OCI-LY7 (cell line): ENCODE data around the gene KRT73. TPM values are rescaled to one million over a fixed set of nuclear protein-coding genes. Genes with fewer than 3 reads are reported as not detected.

Experiments used
- BruUV-seq: library from RNA; stranded (reverse); fragments of 400-500 nt; replicated peaks from 2 replicates; lab custom pipeline; 2021; lab: Mats Ljungman, UMichigan
- CTCF ChIA-PET: fragments of 300-600 bp; sonication (Branson Sonifier 250); formaldehyde crosslinking; loops from one replicate; lab custom pipeline; 2022; ENCODE audit warnings: antibody characterized with exemption; ENCODE audit not compliant: unreplicated experiment; lab: Charles Lee
- POLR2A ChIA-PET: fragments of 300-600 bp; sonication (Branson Sonifier 250); formaldehyde crosslinking; loops from one replicate; lab custom pipeline; 2022; ENCODE audit warnings: antibody characterized with exemption; lab: Charles Lee
- DNase-seq: peaks from one replicate; pipeline ENCODE4 v3.0.0-alpha.2; 2015; ENCODE audit warnings: low spot score
- H2AFZ ChIP-seq: fragments of 200-600 bp; sonication (generic), shearing (Covaris generic); 2 replicates; pipeline ENCODE4 v1.6.1; 2014; ENCODE audit warnings: mild to moderate bottlenecking, antibody characterized with exemption, low read length, moderate library complexity
- H3K27ac ChIP-seq: fragments of 200-600 bp; sonication (generic); 2 replicates; pipeline ENCODE4 v1.5.1; 2014; ENCODE audit warnings: mixed run types, low read depth, mild to moderate bottlenecking, moderate library complexity, low read length, inconsistent platforms; ENCODE audit not compliant: poor library complexity, severe bottlenecking
- H3K36me3 ChIP-seq: fragments of 200-600 bp; sonication (generic); 2 replicates; pipeline ENCODE4 v1.6.1; 2014; ENCODE audit warnings: mild to moderate bottlenecking, antibody characterized with exemption, low read length, moderate library complexity, mixed read lengths; ENCODE audit not compliant: insufficient read depth
- H3K4me1 ChIP-seq: fragments of 200-600 bp; sonication (generic); 2 replicates; pipeline ENCODE4 v1.5.1; 2014; ENCODE audit warnings: mild to moderate bottlenecking, low read length; ENCODE audit not compliant: insufficient read depth, poor library complexity, severe bottlenecking
- H3K4me2 ChIP-seq: fragments of 200-600 bp; sonication (generic); 2 replicates; pipeline ENCODE4 v1.6.1; 2014; ENCODE audit warnings: mild to moderate bottlenecking, low read length
- H3K4me3 ChIP-seq: fragments of 200-600 bp; sonication (generic); 2 replicates; pipeline ENCODE4 v1.5.1; 2014; ENCODE audit warnings: mild to moderate bottlenecking, low read depth, low read length; ENCODE audit not compliant: poor library complexity, severe bottlenecking
- H3K79me2 ChIP-seq: fragments of 200-600 bp; sonication (generic); 2 replicates; pipeline ENCODE4 v1.6.1; 2016; ENCODE audit warnings: low read depth, mild to moderate bottlenecking, low read length, moderate library complexity, mixed read lengths; ENCODE audit not compliant: insufficient read depth
- H3K9me2 ChIP-seq: fragments of 200-600 bp; sonication (generic); 2 replicates; pipeline ENCODE4 v1.6.1; 2016; ENCODE audit warnings: mild to moderate bottlenecking, low read length, mixed read lengths; ENCODE audit not compliant: insufficient read depth
- H3K9me3 ChIP-seq: fragments of 200-600 bp; sonication (generic); 2 replicates; pipeline ENCODE4 v1.6.1; 2014; ENCODE audit warnings: mild to moderate bottlenecking, mixed run types, low read length, mixed read lengths
- H4K20me1 ChIP-seq: fragments of 200-600 bp; sonication (generic); 2 replicates; pipeline ENCODE4 v1.6.1; 2014; ENCODE audit warnings: mild to moderate bottlenecking, antibody characterized with exemption, low read length, moderate library complexity, mixed read lengths; ENCODE audit not compliant: insufficient read depth
- CTCF ChIP-seq: fragments of 200-600 bp; sonication (generic); conservative IDR thresholded peaks from 2 replicates; pipeline ENCODE4 v1.5.1; 2014; ENCODE audit warnings: mild to moderate bottlenecking, antibody characterized with exemption, low read length, moderate library complexity, mixed read lengths
- EZH2phosphoT487 ChIP-seq: fragments of 200-600 bp; sonication (generic); IDR thresholded peaks from 2 replicates; pipeline ENCODE4 v1.6.1; 2018; ENCODE audit warnings: low read depth, borderline replicate concordance, mild to moderate bottlenecking, mixed run types, antibody characterized with exemption, low read length, moderate library complexity, mixed read lengths
- intact Hi-C: fragments of 100-400 bp; cut with micrococcal nuclease; formaldehyde crosslinking; loops from one replicate; pipeline ENCODE4 v1.10.0; 2022; ENCODE audit not compliant: unreplicated experiment
- total RNA-seq, 2 experiments: library from RNA; depleted of rRNA in 1 of 2; stranded (reverse); fragments of >200 nt in 1 of 2; shearing (Covaris generic) in 1 of 2; gene quantifications; 2 replicates each; pipeline ENCODE4 v1.2.3, GENCODE V29; 2014 to 2022

Gene KRT73
- total RNA-seq, 2 experiments from 2014 or later, result not detected

DNA sequence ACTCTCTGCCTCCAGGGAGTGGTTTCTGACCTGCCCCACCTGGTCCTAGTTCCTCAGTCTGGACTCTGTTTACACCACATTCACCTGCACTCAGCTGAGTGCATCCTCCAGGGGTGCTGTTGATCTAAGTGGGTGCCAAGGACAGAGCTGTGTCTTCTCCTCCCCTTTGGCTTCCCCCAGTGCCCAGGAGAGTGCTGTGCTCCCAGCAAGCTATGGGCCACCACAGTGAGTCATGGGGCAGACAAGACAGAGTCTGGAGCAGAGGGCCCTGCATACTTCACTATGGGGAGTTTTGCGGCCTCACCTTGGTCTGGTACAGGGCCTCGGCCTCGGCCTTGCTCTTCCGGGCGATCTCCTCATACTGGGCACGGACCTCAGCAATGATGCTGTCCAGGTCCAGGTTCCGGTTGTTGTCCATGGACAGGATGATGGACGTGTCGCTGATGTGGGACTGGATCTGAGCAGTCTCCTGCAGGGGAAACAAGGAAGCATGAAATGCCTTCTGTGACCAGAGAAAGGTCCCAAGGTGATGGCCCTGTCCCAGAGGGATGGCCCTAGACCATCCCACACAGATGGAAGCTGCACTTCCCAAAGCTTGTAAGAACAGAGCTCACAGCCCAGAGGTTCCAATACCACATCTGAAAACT lies 4.9 kb downstream of the KRT73 start:
- H3K27ac ChIP-seq, result no peak overlapping the region
- ChIA-PET CTCF (no interaction called here), POLR2A (no interaction called here)
- H2AFZ ChIP-seq, result no peak overlapping the region
- H3K4me3 ChIP-seq, result no peak overlapping the region
- no peaks in the 10 kb centered on the region for H4K20me1 ChIP-seq
- no peak for DNase-seq
- H3K4me2 ChIP-seq, result no peak overlapping the region
- no peaks in the 10 kb centered on the region for H3K4me1 ChIP-seq
- no peak for TF ChIP-seq EZH2phosphoT487
- no peak for TF ChIP-seq CTCF
- H3K9me2 ChIP-seq, result no peaks in the 10 kb centered on the region
- intact Hi-C loops, result no loop called here
- no peaks in the 10 kb centered on the region for H3K79me2 ChIP-seq
- no peaks in the 10 kb centered on the region for H3K9me3 ChIP-seq
- BruUV-seq, result no TSS peak
- H3K36me3 ChIP-seq, result no peaks in the 10 kb centered on the region

GRCh38 chr12:52612431-52613383 lies 5.7 kb downstream of the KRT73 start:
- ChIA-PET POLR2A (no interaction called here), CTCF (no interaction called here)
- Histone ChIP-seq H2AFZ (no peak overlapping the region), H3K27ac (no peak overlapping the region), H3K4me3 (no peak overlapping the region), H3K79me2 (no peaks in the 10 kb centered on the region), H3K9me2 (no peaks in the 10 kb centered on the region), H4K20me1 (no peaks in the 10 kb centered on the region), H3K36me3 (no peaks in the 10 kb centered on the region), H3K4me2 (no peak overlapping the region), H3K4me1 (no peaks in the 10 kb centered on the region), H3K9me3 (no peaks in the 10 kb centered on the region)
- intact Hi-C loops, result no loop called here
- BruUV-seq, result no TSS peak
- DNase-seq, result no peak
- TF ChIP-seq EZH2phosphoT487 (no peak), CTCF (no peak)

GRCh38 chr12:52611080-52611468 lies 7.3 kb downstream of the KRT73 start:
- DNase-seq, result no peak
- Histone ChIP-seq H4K20me1 (no peaks in the 10 kb centered on the region), H3K36me3 (no peaks in the 10 kb centered on the region), H3K4me3 (no peak overlapping the region), H3K9me3 (no peaks in the 10 kb centered on the region), H3K4me1 (no peaks in the 10 kb centered on the region), H2AFZ (no peak overlapping the region), H3K79me2 (no peaks in the 10 kb centered on the region), H3K4me2 (no peak overlapping the region), H3K27ac (no peak overlapping the region), H3K9me2 (no peaks in the 10 kb centered on the region)
- TF ChIP-seq CTCF (no peak), EZH2phosphoT487 (no peak)
- no TSS peak for BruUV-seq
- intact Hi-C loops, result no loop called here
- POLR2A ChIA-PET, result no interaction called here
- CTCF ChIA-PET, result no interaction called here
